ENCODE results near the gene GCN1. TPM values are rescaled to one million over a fixed set of nuclear protein-coding genes. Genes with fewer than 3 reads are reported as not detected.

GCN1 gene
- total RNA-seq, 1 experiment from 2014 or later, result 47.4 TPM

- Histone ChIP-seq H3K27me3 (replicated peaks) (no peaks in the 10 kb centered on the region), H3K4me1 (replicated peaks) (peaks cover 24% of the 10 kb centered on the region), H3K36me3 (peaks cover 91% of the 10 kb centered on the region), H3K4me3 (no peak overlapping the region), H3K27ac (no peak overlapping the region), H3K9me3 (replicated peaks) (no peaks in the 10 kb centered on the region)
- no peak for DNase-seq (ENCODE audit: low read depth in 1 of 2, low spot score in 2 of 2)
These were observed 50.3 kb downstream of the GCN1 start for GRCh38 chr12:120144215-120144614.

DNA sequence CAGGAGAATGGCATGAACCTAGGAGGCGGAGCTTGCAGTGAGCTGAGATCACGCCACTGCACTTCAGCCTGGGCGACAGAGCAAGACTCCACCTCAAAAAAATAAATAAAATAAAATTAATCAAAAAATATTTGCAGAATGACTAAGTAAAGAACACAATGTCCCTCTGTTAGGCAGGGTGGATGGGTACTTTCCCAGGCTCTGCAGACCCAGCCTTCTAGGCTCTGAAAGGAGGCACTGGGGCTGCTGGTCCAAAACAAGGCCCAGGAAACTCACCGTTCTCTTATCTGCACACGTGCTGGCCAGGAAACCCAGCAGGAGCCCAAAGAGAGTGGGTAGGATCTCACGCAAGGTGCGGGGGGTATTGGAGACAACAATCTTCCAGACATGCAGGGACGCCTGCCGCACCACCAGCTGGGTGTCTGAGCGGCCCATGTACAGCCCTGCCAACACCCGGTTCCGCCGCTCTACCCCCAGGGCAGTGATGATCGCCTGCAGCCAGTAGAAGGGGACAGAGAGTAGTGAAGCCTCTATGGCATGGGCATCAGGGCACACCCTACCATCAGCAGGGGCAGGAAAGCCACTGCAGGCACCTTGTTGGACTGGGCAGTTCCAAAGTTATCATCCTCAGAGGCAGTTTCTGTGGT, 52.2 kb downstream of the GCN1 start:
- Histone ChIP-seq H3K36me3 (peaks cover 91% of the 10 kb centered on the region), H3K9me3 (replicated peaks) (no peaks in the 10 kb centered on the region), H3K27ac (no peak overlapping the region)

GRCh38 chr12:120141336-120141735, 53.2 kb downstream of the GCN1 start:
- H3K36me3 ChIP-seq, result peaks cover 91% of the 10 kb centered on the region
- peaks cover 24% of the 10 kb centered on the region for H3K4me1 ChIP-seq (replicated peaks)
- no peaks in the 10 kb centered on the region for H3K27me3 ChIP-seq (replicated peaks)
- H3K27ac ChIP-seq, result no peak overlapping the region
- no peaks in the 10 kb centered on the region for H3K9me3 ChIP-seq (replicated peaks)
- no peak overlapping the region for H3K4me3 ChIP-seq
- DNase-seq (ENCODE audit: low read depth in 1 of 2, low spot score in 2 of 2), result no peak

More for the DNA sequence above, 52.2 kb downstream of the GCN1 start:
- Histone ChIP-seq H3K4me1 (replicated peaks) (peaks cover 24% of the 10 kb centered on the region), H3K27me3 (replicated peaks) (no peaks in the 10 kb centered on the region), H3K4me3 (no peak overlapping the region)
- peak in 1 of 2 experiments; percentile 32 for DNase-seq (ENCODE audit: low read depth in 1 of 2, low spot score in 2 of 2)

DNA sequence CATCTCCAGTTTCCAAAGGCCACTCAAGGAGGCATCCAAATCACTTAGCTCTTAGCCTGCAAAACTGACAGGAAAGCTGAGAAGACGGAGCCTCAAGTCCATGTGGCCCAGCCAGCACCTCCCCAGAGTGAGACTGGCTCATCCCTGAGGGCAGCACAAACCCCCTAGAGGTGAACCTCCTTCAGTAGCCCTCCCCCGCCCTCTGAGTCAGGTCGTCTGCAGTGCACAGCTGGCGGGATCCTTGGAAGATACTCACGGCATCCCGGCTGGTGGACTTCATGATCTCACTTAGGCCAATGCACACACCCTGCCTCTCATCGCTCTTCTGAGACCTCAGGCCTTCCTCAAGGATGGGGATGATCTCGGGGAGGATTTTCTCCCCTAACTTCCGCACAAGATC, 53.9 kb downstream of the GCN1 start:
- H3K4me3 ChIP-seq, result no peak overlapping the region
- H3K4me1 ChIP-seq (replicated peaks), result peaks cover 24% of the 10 kb centered on the region
- no peaks in the 10 kb centered on the region for H3K9me3 ChIP-seq (replicated peaks)
- peak overlapping the region; percentile 20; the same call in 1 of the 2 replicates for H3K27ac ChIP-seq
- DNase-seq (ENCODE audit: low read depth in 1 of 2, low spot score in 2 of 2), result no peak
- H3K36me3 ChIP-seq, result peaks cover 97% of the 10 kb centered on the region
- H3K27me3 ChIP-seq (replicated peaks), result no peaks in the 10 kb centered on the region

- Histone ChIP-seq H3K4me1 (replicated peaks) (peaks cover 24% of the 10 kb centered on the region), H3K36me3 (peaks cover 96% of the 10 kb centered on the region), H3K27ac (peak overlapping the region; percentile 20; the same call in 1 of the 2 replicates), H3K27me3 (replicated peaks) (no peaks in the 10 kb centered on the region), H3K9me3 (replicated peaks) (no peaks in the 10 kb centered on the region), H3K4me3 (no peak overlapping the region)
- DNase-seq (ENCODE audit: low read depth in 1 of 2, low spot score in 2 of 2), result peak; percentile 64 to 75
These were observed 54.6 kb downstream of the GCN1 start for GRCh38 chr12:120139958-120140357.

DNA sequence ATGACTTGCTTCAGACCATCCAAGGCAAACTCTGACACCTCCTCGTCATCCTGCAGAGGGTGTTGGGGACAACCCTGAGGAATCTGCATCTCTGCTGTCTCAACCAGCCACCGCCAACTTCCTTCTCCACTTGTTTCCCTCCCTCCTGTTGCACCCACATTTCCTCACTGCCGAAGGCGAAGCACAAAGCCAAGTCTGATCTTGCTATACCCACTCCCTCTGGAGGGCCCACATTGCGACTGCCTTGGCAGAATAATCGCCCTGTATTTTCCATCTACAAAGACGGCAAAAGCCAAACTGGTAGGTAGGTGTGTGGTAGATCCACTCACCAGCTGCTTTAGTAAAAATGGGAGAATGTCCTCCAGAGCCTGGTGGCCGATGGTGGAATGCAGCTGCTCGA, 56.1 kb downstream of the GCN1 start:
- no peak overlapping the region for H3K27ac ChIP-seq
- H3K9me3 ChIP-seq (replicated peaks), result no peaks in the 10 kb centered on the region
- H3K4me1 ChIP-seq (replicated peaks), result peaks cover 24% of the 10 kb centered on the region
- DNase-seq (ENCODE audit: low read depth in 1 of 2, low spot score in 2 of 2), result no peak
- H3K4me3 ChIP-seq, result no peak overlapping the region
- H3K36me3 ChIP-seq, result peaks cover 96% of the 10 kb centered on the region
- H3K27me3 ChIP-seq (replicated peaks), result no peaks in the 10 kb centered on the region

GRCh38 chr12:120137833-120138232, 56.7 kb downstream of the GCN1 start:
- DNase-seq (ENCODE audit: low read depth in 1 of 2, low spot score in 2 of 2), result no peak
- peaks cover 96% of the 10 kb centered on the region for H3K36me3 ChIP-seq
- no peaks in the 10 kb centered on the region for H3K9me3 ChIP-seq (replicated peaks)
- H3K4me3 ChIP-seq, result no peak overlapping the region
- peaks cover 24% of the 10 kb centered on the region for H3K4me1 ChIP-seq (replicated peaks)
- no peak overlapping the region for H3K27ac ChIP-seq
- no peaks in the 10 kb centered on the region for H3K27me3 ChIP-seq (replicated peaks)

DNA sequence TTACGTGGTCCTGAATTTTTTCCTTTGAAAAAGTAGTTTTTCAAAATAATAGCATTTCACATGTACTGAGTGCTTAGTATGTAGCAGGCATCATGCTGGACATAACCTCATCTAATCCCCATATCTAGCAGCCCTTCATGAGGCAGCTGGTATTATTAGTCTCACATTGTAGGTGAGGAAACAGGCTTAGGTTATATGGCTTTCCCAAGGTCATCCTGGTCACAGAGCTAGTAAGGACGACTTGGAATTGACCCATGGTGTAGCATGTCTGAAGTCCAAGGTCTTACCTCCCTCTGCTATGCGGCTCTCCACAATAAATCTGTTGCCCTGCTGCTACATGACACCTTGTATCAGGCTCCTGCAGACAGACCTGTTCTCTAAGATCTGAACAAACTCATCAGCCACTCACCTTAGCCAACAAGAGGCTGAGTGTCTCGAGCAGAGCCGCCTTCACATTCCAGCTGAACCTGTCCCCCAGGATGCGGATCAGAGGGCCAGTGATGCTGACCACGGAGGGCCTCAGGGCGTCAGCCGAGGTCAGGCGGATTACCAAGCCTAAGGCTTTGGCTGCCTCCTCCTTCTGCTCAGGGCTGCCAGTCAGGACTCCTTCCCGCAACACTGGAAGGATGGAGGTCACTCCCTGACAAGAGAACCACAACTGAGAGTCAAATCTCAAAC, 58.3 kb downstream of the GCN1 start:
- DNase-seq (ENCODE audit: low read depth in 1 of 2, low spot score in 2 of 2), result no peak
- H3K36me3 ChIP-seq, result peaks cover 94% of the 10 kb centered on the region
- no peaks in the 10 kb centered on the region for H3K27me3 ChIP-seq (replicated peaks)
- no peaks in the 10 kb centered on the region for H3K9me3 ChIP-seq (replicated peaks)
- H3K4me3 ChIP-seq, result no peak overlapping the region
- H3K4me1 ChIP-seq (replicated peaks), result peaks cover 17% of the 10 kb centered on the region
- H3K27ac ChIP-seq, result no peak overlapping the region

- H3K9me3 ChIP-seq (replicated peaks), result no peaks in the 10 kb centered on the region
- no peak for DNase-seq (ENCODE audit: low read depth in 1 of 2, low spot score in 2 of 2)
- no peak overlapping the region for H3K4me3 ChIP-seq
- no peaks in the 10 kb centered on the region for H3K27me3 ChIP-seq (replicated peaks)
- peaks cover 97% of the 10 kb centered on the region for H3K36me3 ChIP-seq
- no peak overlapping the region for H3K27ac ChIP-seq
- H3K4me1 ChIP-seq (replicated peaks), result peaks cover under 1% of the 10 kb centered on the region; the same call in 1 of the 2 replicates
These were observed 60.1 kb downstream of the GCN1 start for GRCh38 chr12:120134307-120134980.

DNA sequence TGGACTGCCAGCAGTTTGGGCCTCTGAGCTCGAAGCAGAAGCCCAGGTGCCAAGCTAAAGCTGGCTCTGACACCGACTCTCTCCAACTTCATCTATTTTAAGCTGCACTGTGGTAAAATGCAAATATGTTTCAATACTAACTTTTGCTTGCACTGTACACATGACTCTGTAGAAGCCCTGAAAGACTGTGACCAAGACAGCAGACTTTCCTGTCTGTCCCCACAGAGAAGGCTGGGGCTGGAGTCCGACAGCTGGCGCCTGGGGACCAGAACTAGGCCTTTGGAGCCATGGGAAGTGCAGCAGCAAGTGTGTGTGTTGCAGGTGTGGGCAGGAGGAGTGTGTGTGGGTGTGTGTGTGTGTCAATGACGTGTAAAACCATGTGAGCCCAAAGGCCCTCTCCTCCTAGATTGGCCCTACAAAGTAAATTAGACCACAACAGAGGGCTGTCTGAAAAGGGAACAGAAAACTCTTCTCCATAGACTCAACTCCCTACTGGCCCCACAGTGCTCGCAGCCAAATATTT, 61.6 kb downstream of the GCN1 start:
- Histone ChIP-seq H3K4me1 (replicated peaks) (no peaks in the 10 kb centered on the region), H3K27me3 (replicated peaks) (no peaks in the 10 kb centered on the region), H3K4me3 (no peak overlapping the region), H3K27ac (no peak overlapping the region), H3K36me3 (peaks cover 97% of the 10 kb centered on the region), H3K9me3 (replicated peaks) (no peaks in the 10 kb centered on the region)
- DNase-seq (ENCODE audit: low read depth in 1 of 2, low spot score in 2 of 2), result no peak

DNA sequence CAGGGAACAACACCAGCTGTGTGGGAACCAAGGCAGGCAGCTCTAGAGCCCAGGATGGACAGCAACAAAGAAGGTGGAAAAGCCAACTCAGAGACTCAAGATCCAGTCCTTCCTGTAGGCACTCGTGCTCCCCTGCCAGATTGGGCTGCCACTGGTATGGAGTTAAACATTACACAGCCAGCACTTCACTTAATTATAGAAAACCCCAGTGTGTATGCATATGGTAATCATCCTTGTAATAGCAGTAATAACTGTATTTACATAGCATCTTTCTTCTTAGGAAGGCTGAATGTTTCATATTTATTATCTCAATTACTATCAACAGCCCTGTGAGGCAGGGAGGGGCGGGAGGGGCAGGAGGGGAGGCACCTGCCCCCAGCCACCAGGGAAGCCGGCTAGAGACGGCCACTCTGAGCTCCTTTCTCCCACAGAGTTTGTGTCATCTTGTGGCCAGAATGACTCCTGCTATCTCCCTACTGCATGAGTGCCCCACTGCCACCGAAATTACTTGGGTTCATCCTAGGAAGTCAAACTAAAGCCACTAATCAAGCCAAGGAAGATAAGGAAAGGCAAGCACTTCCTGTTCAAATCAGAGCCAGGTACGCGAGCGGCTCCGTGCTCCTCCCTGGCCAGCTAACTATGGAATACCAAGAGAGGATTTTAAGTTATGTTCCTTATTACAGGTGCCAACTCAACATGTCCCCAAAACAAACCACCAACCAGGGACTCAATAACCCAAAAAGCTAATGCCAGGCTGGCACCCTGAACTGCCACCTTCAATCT, 62.3 kb downstream of the GCN1 start:
- Histone ChIP-seq H3K27ac (no peak overlapping the region), H3K9me3 (replicated peaks) (no peaks in the 10 kb centered on the region), H3K27me3 (replicated peaks) (no peaks in the 10 kb centered on the region), H3K4me3 (no peak overlapping the region), H3K36me3 (peaks cover 97% of the 10 kb centered on the region), H3K4me1 (replicated peaks) (no peaks in the 10 kb centered on the region)
- DNase-seq (ENCODE audit: low read depth in 1 of 2, low spot score in 2 of 2), result no peak

GRCh38 chr12:120131116-120131515, 63.4 kb downstream of the GCN1 start:
- no peak overlapping the region for H3K27ac ChIP-seq
- peaks cover 97% of the 10 kb centered on the region for H3K36me3 ChIP-seq
- DNase-seq (ENCODE audit: low read depth in 1 of 2, low spot score in 2 of 2), result no peak
- H3K9me3 ChIP-seq (replicated peaks), result no peaks in the 10 kb centered on the region
- H3K4me3 ChIP-seq, result no peak overlapping the region
- H3K27me3 ChIP-seq (replicated peaks), result no peaks in the 10 kb centered on the region
- no peaks in the 10 kb centered on the region for H3K4me1 ChIP-seq (replicated peaks)

DNA sequence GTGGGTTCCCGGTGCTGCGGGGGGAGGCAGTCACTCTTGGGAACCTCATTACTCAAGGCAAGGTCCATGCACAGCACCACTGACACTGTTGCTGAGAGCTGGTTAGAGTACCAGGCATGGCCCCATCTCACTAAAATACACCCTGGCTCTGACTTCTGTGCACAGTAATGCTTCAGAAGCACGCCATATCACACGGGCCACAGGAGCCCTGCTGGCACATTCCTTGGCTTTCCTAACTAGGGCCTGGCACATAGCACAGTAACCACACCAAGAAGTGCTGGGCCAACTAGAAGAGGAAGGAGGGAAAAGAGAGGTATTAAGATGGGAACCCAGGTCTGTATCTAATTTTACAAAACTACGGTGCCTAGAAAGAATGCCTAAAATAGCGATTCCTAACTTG, 64.5 kb downstream of the GCN1 start:
- Histone ChIP-seq H3K9me3 (replicated peaks) (no peaks in the 10 kb centered on the region), H3K4me3 (no peak overlapping the region), H3K4me1 (replicated peaks) (no peaks in the 10 kb centered on the region), H3K36me3 (peaks cover 91% of the 10 kb centered on the region), H3K27me3 (replicated peaks) (no peaks in the 10 kb centered on the region), H3K27ac (no peak overlapping the region)
- no peak for DNase-seq (ENCODE audit: low read depth in 1 of 2, low spot score in 2 of 2)
